Non-pigmented ciliary epithelial cell (primary cell): ENCODE measurements around the gene CCDC97.

Experiments
- DNase-seq: peaks from one replicate; pipeline ENCODE4 v3.0.0-alpha.2; 2010; ENCODE audit warnings: low read depth

The CCDC97 gene

GRCh38 chr19:41298348-41298964, 11.5 kb upstream of the CCDC97 start:
- peak; percentile 49 for DNase-seq

- DNase-seq = no peak
Measured at GRCh38 chr19:41299046-41299754, 10.8 kb upstream of the CCDC97 start.

GRCh38 chr19:41299755-41300089, 10.2 kb upstream of the CCDC97 start:
- peak; percentile 42 for DNase-seq

- DNase-seq = no peak
Measured at GRCh38 chr19:41300555-41300954, 9.4 kb upstream of the CCDC97 start.

- DNase-seq = no peak
Measured at GRCh38 chr19:41302624-41303351, 7.2 kb upstream of the CCDC97 start.

GRCh38 chr19:41303954-41304353, 6.0 kb upstream of the CCDC97 start:
- no peak for DNase-seq

- no peak for DNase-seq
Measured at GRCh38 chr19:41304706-41305483, 5.1 kb upstream of the CCDC97 start.

- no peak for DNase-seq
Measured at GRCh38 chr19:41305927-41306793, 3.8 kb upstream of the CCDC97 start.

- DNase-seq = no peak
Measured at GRCh38 chr19:41307090-41307875, 2.7 kb upstream of the CCDC97 start.

GRCh38 chr19:41307954-41308449, 2.0 kb upstream of the CCDC97 start:
- DNase-seq = no peak

GRCh38 chr19:41308450-41309179, 1.4 kb upstream of the CCDC97 start:
- no peak for DNase-seq

- DNase-seq = no peak
Measured at GRCh38 chr19:41309180-41310032, 566 bp upstream of the CCDC97 start.

- no peak for DNase-seq
Measured at GRCh38 chr19:41311072-41311471, 1.1 kb downstream of the CCDC97 start.

- DNase-seq = no peak
Measured at GRCh38 chr19:41311613-41312012, 1.6 kb downstream of the CCDC97 start.

- DNase-seq = no peak
Measured at GRCh38 chr19:41316306-41316920, 6.4 kb downstream of the CCDC97 start.

GRCh38 chr19:41318696-41319499, 8.9 kb downstream of the CCDC97 start:
- no peak for DNase-seq

- DNase-seq = no peak
Measured at GRCh38 chr19:41319500-41320184, 9.7 kb downstream of the CCDC97 start.
